Measurements from ENCODE around the gene DOK6. TPM values are rescaled to one million over a fixed set of nuclear protein-coding genes. Genes with fewer than 3 reads are reported as not detected.
A peak's percentile ranks its signal among the peaks of the same experiment; 100 is the strongest.

DOK6 gene
- total and polyA plus RNA-seq, 2 of the 13 experiments (the other 11 are each of a cell fraction or from before 2014, with no cell fraction given) = 17.0 to 17.2 TPM

DNA sequence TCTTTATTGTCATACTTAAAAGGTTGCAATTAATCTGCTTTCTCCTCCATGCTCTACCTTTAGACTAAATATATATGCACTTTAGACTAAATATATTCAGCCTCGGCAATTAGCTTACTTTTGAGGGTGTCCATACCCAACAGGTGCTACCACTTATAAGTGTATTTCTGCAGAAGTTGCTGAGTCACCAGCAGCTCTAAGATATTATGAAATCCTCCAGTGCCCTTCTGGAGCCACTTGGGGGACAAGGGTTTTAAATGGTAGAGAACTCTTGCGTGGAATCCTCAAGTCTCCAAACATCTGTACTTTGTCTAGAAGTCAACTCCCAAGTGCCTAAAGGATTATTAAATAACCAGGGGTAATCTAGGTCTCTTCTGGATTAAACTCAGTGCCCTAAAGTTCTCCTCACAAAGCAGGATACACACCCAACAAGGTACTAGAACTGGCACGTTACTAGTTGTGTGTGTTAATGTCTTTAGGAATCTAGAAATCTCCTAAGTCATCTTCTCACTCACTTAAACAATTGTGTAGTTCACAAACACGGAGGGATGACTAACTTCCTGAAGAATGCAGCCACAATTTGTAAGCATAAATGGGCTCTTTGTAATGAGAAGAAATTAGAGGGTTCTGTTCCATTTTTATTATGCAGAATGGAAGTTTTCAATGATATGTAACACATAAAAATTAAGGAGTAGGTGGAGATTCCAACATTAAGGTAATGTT is 387.3 kb downstream of the DOK6 start (continued):
- TF ChIP-seq ZNF44 (CRISPR knock-in tag; IDR thresholded peaks at IDR 0.05) = no peak
- peak; percentile 43; the same call in 1 of the 2 replicates for TF ChIP-seq FOSL1 (CRISPR knock-in tag; IDR thresholded peaks at IDR 0.05; ENCODE audit: borderline replicate concordance)
- TF ChIP-seq, protein P1, sequence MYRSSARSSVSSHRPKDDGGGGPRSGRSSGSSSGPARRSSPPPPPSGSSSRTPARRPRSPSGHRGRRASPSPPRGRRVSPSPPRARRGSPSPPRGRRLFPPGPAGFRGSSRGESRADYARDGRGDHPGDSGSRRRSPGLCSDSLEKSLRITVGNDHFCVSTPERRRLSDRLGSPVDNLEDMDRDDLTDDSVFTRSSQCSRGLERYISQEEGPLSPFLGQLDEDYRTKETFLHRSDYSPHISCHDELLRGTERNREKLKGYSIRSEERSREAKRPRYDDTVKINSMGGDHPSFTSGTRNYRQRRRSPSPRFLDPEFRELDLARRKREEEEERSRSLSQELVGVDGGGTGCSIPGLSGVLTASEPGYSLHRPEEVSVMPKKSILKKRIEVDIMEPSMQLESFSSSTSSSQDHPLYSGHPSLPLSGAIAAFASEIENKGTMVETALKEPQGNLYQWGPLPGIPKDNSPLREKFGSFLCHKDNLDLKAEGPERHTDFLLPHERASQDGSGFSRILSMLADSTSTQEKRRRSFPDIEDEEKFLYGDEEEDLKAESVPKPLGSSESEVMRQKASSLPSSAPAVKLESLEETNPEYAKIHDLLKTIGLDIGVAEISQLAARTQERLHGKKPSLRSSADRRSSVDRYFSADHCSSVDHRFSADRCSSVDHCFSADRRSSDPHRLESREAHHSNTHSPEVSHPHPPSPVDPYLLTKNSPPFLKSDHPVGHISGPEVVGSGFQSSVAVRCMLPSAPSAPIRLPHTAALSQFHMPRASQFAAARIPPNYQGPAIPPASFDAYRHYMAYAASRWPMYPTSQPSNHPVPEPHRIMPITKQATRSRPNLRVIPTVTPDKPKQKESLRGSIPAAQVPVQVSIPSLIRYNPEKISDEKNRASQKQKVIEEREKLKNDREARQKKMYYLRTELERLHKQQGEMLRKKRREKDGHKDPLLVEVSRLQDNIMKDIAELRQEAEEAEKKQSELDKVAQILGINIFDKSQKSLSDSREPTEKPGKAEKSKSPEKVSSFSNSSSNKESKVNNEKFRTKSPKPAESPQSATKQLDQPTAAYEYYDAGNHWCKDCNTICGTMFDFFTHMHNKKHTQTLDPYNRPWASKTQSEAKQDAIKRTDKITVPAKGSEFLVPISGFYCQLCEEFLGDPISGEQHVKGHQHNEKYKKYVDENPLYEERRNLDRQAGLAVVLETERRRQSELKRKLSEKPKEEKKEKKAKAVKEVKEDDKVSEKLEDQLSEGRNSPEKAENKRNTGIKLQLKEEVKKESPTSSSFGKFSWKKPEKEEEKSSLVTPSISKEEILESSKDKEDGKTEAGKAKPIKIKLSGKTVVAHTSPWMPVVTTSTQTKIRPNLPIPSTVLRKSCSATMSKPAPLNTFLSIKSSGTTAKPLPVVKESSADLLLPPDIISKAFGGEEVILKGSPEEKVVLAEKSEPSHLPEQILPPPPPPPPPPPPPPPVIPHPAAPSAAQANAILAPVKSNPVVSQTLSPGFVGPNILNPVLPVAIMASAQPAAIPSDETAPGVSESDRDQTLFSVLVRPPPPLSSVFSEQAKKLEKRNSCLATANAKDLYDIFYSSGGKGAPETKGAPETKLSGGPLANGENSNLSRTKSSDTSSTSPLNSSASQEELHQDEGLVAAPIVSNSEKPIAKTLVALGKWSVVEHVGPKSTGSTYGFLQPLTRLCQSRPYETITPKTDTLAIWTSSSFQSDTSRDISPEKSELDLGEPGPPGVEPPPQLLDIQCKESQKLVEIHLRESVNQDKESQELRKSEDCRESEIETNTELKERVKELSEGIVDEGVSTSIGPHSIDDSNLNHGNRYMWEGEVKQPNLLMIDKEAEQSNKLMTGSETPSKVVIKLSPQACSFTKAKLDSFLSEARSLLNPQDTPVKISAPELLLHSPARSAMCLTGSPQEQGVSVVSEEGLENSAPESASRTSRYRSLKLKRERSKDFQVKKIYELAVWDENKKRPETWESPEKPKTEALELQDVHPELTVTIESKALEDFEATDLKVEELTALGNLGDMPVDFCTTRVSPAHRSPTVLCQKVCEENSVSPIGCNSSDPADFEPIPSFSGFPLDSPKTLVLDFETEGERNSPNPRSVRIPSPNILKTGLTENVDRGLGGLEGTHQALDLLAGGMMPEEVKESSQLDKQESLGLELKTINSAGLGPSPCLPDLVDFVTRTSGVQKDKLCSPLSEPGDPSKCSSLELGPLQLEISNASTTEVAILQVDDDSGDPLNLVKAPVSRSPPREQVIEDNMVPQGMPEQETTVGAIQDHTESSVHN (CRISPR knock-in tag; IDR thresholded peaks at IDR 0.05) = no peak
- TF ChIP-seq ZSCAN21 (CRISPR knock-in tag; IDR thresholded peaks at IDR 0.05; ENCODE audit: borderline replicate concordance) = no peak
- TF ChIP-seq PHF5A (CRISPR knock-in tag; IDR thresholded peaks at IDR 0.05; ENCODE audit: low read depth, unreplicated experiment) = no peak
- no peak for TF ChIP-seq POGZ (CRISPR knock-in tag; IDR thresholded peaks at IDR 0.05)
- TF ChIP-seq ZNF12 (CRISPR knock-in tag; IDR thresholded peaks at IDR 0.05) = no peak
- TF ChIP-seq ELF3 (CRISPR knock-in tag; IDR thresholded peaks at IDR 0.05) = 0 out of 2 replicates have a peak, but pooled peaks have one; percentile 19
- no peak for TF ChIP-seq ERF (CRISPR knock-in tag; IDR thresholded peaks at IDR 0.05)
- TF ChIP-seq ZFAT (CRISPR knock-in tag; conservative IDR thresholded peaks at IDR 0.05) = no peak
- no peak for TF ChIP-seq NFYC (CRISPR knock-in tag; IDR thresholded peaks at IDR 0.05)
- 0 out of 2 replicates have a peak, but pooled peaks have one; percentile 22 for TF ChIP-seq HMG20A (CRISPR knock-in tag; IDR thresholded peaks at IDR 0.05; ENCODE audit: borderline replicate concordance)
- TF ChIP-seq ZNF501 (CRISPR knock-in tag; IDR thresholded peaks at IDR 0.05) = no peak
- no peak for TF ChIP-seq CREM (IDR thresholded peaks at IDR 0.05)
- no peak for TF ChIP-seq CREM (CRISPR knock-in tag; IDR thresholded peaks at IDR 0.05)
- no peak for TF ChIP-seq EZH2 (conservative IDR thresholded peaks at IDR 0.05; ENCODE audit: low read depth, low read length)
- no peak for TF ChIP-seq TEAD2 (CRISPR knock-in tag; IDR thresholded peaks at IDR 0.05)
- TF ChIP-seq ZBTB44 (CRISPR knock-in tag; IDR thresholded peaks at IDR 0.05) = no peak
- TF ChIP-seq ELF4 (CRISPR knock-in tag; IDR thresholded peaks at IDR 0.05; ENCODE audit: borderline replicate concordance) = 0 out of 2 replicates have a peak, but pooled peaks have one; percentile 25
- no peak for TF ChIP-seq RFX3 (CRISPR knock-in tag; IDR thresholded peaks at IDR 0.05)
- TF ChIP-seq NFE2 (CRISPR knock-in tag; IDR thresholded peaks at IDR 0.05) = peak; percentile 29; the same call in 1 of the 2 replicates
- TF ChIP-seq ZNF598 (CRISPR knock-in tag; IDR thresholded peaks at IDR 0.05; ENCODE audit: borderline replicate concordance) = no peak
- TF ChIP-seq SOX5 (CRISPR knock-in tag; IDR thresholded peaks at IDR 0.05; ENCODE audit: borderline replicate concordance) = peak; percentile 56; the same call in 1 of the 2 replicates
